GM03348 (cell line): ENCODE results near the gene HSPA1A.
A peak's percentile ranks its signal among the peaks of the same experiment; 100 is the strongest.
"Not testable (repeated sequence)": the region's sequence is repeated elsewhere in the genome, so short reads cannot be mapped to it uniquely, and the experiment has no call there.

Experiments
- DNase-seq: peaks from one replicate; pipeline ENCODE4 v3.0.0; 2012; ENCODE audit warnings: low spot score

HSPA1A gene

DNA sequence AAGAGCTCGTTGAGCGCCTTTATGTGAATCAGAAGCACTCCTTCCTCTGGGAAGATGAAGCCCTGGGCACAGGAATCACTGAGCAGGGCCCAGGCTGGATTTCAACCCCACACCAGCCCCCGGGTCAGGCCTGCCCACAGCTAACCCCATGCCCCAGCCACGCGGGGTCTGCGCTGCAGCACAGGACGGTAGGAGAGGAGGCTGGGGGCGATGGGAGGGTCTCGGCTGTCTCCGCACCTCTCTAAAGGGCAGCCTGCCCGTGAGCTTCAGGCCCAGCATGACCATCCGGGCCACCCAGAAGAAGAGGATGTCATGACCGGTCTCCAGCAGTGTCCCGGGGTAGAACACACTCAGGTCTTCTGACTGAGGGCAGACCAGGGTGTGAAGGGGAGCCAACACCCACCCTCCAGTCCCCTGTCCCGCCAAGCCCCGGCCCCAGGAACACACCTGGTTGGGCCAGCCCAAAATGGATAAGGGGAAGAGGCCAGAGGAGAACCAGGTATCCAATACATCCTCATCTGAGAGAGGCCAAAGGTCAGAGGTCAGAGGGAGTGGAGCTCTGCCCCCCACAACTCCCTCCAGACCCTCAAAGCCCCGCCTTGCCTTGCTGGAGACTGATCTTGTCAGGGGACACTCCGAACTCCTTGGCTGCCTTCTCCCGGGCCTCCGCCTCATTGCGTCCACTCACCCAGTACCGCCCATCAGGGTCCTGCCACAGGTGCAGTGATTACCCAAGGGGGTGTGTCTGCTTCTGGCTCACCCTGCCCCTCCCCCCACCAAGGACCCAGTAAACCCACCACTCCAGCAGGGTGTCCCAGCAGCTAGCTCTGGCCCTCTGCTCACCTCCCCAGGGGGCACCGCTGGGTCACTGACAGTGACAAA, 33.9 kb upstream of the HSPA1A start:
- no peak for DNase-seq

DNA sequence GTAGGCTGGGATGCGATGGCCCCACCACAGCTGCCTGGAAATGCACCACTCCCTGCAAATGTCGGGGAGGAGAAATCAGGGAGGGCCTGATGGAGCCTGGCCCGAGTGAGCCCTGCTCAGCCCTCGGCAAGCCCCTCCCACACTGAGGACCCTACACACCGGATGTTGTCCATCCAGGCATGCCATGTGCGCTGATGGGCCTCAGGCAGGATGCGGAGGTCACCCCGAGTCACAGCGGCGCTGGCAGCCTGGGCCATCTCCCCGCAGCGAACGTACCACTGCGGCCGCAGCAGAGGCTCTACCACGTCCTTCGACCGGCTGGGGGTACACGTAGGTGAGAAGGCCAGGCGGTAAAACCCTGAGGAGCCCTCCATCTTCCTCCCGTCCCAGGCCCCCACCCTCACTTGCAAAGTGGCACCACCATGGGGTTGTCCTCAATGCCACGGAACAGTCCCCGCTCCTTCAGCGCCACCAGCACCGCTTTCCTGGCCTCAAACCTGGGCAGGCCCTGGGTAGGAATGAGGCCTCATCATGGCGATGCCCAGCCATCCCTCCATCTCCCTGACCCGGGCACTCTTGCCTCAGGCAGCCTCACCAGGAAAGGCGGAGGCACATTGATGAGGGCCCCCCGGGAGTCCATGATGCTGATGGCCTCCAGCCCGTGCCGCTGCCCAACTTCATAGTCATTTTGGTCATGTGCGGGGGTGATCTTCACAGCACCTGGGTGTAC, 33.1 kb upstream of the HSPA1A start:
- DNase-seq = no peak

DNA sequence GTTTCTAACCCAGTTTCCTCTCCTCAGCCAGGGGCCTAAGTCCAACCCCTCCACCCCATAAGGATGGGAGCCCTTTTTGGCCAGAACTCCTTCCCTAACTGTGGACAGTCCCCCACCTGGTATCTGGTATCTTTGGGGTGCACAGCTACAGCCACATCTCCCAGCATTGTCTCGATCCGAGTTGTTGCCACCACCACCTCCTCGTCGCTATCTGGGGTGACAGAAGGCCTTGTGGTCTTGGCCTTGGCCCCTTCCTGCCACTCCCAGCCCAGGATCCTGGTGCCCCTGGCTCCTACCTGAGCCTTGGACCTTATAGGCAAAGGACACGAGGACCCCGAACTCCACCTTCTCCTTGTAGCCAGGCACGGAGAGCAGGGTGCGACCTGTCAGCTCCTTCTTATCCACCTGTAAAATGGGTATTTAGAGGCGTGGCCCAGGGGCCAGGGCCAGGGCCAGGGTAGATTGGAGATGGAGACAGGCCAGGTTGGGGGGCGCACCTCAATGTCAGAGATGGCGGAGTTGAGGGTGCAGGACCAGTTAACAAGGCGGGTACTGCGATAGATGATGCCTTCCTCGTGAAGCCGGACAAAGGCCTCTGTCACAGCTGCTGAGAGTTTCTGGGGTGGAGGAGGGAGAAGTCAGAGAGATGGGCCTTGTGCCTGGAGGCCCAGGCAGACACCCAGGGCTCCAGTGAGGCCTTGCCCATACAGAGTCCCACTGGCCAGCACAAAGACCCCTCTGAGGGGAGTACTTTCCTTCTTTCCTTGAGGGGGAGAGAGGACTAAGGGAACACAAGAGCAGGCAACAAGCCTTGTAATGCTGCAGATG, 31.0 kb upstream of the HSPA1A start:
- DNase-seq = no peak

DNA sequence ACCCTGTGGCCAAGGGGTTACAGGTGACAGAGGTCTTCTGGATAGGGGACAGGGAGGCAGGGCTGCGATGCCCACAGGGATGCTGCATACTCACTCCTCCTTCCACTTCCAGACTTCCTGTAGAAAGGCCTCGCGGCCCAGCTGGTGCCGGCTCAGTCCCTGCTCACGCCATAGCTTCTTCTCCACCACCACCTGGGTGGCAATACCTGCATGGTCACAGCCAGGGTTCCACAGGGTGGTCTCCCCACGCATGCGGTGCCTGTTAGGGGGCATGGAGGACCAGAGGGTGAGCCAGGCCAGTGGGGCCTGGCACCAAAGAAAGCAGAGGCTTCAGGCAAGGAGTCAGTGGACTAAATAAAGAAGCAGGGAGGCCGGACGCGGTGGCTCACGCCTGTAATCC, 29.9 kb upstream of the HSPA1A start:
- DNase-seq = no peak

DNA sequence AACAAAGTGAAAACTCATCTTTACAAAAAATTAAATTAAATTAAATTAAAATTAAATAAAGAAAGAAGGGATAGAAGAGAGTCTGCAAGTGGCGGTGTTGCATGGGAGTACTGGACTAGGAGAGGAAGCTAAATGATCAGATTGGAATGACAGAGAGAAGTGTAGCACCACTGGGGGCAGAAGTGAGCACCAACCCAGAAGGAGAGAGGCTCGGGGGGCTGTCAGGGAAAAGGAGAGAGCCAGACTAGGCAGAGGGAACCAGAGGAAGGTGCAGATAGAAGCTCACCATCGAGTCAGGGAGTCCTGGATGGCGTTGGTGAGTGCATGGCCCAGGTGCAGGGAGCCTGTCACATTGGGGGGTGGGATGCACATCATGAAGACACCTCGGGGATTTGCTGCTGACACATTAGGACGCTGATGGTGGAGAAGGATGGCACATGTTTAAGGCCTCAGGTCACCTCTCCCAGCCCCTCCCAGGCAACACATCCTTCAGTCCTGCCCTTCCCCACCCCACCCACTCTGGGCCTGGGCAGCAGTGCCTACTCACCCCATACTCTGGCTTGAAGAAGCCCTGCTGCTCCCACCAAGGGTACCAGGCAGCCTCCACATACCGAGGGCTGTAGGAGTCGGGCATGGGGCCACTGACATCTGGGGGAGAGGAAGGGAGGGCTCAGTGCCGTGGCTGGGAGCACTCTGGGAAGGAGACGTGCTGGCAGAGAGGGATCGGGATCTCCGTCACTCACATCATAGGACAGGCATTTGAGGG, 23.8 kb upstream of the HSPA1A start:
- peak; percentile 82 for DNase-seq

DNA sequence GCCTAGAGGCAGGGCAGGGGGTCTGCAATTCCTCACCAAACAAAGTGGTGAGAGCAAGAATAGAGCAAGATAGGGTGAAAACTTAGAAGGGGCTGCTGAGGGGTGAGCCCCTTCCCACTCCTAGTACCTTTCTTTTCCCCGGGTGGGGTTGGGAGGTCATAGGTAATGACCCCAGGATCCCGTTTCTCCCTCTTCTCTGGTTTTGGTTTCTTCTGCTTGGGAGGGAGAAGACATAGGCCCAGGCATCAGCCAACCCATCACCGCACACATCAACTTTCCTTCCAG, 23.3 kb upstream of the HSPA1A start:
- no peak for DNase-seq

DNA sequence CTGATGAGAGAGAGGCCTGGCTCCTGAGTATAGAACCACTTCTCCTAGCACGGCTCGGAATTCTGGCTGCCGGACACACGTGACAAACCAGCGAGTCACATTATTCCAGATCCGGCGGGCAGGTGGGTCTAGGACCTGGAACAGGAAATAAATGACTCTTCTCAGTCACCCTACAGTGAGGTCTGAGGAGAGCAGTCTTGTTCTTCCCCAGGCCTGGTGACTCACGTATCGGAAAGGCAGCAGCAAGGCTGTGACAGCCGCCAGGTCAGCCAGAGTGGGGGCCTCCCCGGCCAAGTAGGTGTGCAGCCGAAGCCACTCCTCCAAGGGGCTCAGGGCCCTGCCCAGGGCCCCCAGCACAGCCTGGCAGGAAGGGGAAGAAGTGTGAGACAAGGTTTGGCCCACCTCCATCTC, 22.6 kb upstream of the HSPA1A start:
- DNase-seq = peak; percentile 14

DNA sequence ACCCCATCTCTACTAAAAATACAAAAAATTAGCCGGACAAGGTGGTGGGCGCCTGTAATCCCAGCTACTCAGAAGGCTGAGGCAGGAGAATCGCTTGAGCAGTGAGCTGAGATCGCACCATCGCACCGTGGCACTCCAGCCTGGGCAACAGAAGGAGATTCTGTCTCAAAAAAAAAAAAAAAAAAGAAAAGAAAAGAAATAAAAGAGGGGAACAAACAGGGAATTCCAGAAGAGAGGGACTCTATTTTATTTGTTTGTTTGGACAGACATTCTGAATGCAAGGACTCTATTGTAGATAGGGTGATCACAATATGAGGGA, 21.5 kb upstream of the HSPA1A start:
- not testable (repeated sequence) for DNase-seq

DNA sequence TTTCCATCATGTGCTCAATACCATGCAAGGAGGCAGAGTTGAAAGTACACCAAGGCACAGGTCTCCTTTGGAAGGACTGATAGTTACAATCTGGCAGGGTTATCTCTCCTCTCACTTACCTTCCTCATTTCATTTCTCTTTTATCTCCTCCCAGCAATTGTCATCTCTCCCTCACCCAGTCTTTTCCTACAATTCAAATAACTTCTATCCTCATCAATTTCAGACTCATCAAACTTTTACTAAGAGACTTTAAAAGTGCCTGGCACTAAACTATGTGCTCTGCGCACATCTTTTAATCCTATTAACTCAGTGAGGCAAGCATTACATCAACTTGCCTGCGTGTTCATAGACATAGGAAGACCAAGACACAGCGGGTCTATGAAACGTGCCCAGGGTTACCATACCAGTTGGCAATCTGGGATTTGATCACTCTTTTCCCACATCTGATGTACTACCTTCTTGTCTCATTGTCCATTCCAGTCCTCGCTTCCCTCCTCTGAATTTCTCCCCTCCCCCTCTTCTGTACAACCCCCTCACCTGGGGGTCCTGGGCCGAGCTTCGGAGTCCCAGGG, 21.0 kb upstream of the HSPA1A start:
- DNase-seq = peak; percentile 34

DNA sequence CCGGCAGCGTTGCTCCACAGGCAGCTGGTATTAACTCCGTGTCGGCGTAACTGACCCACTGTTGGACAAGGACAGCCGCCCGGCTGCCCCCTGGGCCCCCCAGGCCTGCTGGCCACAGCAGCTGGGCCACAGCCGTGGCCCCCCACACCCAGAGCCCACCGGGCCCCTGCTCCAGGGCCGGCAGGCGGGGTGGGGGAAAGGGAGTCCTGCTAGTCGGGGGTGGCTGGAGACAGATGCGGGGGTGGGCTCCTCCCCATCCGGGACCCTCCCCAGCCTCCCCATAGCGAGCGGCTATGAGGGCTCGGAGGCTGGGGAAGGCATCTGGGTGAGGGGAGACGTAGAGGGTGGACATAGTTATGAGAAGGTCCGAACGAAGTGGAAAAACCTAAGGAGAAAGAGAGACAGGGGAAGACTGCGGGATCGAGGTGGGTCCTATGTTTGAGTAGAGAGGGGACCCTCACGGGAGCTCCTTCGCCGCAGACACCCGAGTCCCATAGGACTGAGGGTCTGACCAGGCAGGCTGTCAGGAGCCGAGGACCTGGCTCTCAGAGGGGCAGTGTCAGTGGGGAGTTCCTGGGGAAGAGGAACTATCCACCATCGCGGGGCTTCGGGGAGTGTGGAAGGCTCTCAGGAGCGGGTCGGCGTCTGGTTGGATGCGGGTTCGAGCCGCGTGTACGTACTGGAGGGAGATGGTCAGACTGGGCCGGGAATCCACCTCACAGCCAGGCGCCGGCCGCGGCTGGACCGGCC, 20.3 kb upstream of the HSPA1A start:
- no peak for DNase-seq

DNA sequence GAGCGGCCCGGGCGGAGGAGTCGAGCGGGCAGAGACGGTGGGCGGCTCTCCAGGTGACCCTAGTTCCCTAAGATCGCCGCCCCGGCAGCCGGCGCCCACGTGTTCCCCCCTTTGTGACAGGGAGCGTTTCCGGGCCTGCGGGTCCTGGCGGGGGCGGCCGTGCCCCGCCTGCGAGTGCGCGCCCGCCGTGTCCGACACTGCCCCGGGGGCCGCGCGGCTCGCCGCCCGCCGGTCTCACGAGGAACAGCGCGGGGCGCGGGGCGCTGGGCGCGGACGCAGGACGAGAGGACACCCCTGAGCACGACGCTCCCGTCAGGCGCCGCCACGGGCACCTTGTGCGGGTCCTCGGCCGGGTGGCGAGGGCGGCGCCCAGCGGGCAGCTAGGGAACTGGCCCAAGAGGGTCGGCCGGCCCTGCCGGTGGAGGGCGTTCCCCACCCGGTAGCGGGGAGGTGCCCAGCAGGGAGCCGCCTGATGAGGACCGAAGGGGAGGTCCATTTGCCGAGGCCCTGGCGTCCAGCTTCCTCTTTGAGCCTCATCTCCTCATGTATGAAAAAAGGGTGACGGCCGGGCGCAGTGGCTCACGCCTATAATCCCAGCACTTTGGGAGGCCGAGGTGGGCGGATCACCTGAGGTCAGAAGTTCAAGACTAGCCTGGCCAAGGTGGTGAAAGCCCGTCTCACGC, 19.6 kb upstream of the HSPA1A start, which contains the start of gene VARS1:
Gene VARS1, minus strand, starts transcription at position 137 of the 683 bp plus-strand sequence. CDS start 535 bp downstream, outside the sequence.
- DNase-seq = peak; percentile 98

DNA sequence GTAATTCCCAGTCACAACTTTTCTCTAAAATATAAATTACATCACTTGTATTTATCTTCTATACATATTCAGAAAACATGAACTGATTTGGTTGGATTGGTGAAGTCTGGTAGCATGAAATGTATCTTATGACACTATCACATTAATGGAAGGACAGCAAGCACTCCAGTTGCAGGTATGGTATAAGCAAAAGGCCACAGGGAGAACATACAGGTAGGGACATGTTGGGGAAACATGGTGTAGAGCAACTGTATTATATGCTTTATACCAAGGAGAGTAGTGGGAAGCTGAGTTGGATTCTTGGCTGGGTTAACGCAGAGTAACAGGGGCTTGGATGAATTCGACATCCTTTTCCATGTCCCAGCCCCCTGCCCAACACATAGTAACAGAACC, 18.4 kb upstream of the HSPA1A start:
- DNase-seq = no peak

DNA sequence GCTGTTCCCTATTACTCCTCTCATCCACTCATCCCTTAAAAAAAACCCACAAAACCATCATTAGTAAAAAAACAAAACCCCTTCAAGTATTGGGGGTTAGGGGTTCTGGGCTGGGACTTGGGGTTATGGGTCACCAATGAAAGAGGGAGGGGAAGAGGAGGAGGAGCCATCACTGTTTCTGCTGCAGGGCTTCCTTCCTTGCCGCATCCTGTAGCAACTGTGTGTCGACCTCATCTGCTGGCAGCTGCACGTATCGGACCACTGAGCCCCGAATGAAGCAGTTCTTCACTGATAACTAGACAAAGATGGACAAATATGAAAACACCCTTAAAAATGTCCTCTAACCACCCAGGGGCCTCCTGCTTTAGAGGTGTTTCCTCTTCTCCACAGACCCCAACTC, 17.8 kb upstream of the HSPA1A start:
- no peak for DNase-seq

DNA sequence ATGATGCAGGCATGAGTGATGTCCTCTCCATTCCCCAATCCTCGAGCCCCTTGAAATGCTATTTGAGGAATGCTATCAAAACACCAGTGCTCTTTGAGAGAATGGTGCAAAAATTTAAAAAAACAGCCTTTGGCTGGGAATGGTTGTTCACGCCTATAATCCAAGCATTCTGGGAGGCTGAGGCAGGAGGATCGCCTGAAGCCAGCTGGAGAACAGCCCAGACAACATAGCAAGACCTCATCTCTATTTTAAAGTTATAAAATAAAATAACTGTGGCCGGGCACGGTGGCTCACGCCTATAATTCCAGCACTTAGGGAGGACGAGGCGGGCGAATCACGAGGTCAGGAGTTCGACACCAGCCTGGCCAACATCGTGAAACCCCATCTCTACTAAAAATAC, 15.6 kb upstream of the HSPA1A start:
- DNase-seq = no peak

DNA sequence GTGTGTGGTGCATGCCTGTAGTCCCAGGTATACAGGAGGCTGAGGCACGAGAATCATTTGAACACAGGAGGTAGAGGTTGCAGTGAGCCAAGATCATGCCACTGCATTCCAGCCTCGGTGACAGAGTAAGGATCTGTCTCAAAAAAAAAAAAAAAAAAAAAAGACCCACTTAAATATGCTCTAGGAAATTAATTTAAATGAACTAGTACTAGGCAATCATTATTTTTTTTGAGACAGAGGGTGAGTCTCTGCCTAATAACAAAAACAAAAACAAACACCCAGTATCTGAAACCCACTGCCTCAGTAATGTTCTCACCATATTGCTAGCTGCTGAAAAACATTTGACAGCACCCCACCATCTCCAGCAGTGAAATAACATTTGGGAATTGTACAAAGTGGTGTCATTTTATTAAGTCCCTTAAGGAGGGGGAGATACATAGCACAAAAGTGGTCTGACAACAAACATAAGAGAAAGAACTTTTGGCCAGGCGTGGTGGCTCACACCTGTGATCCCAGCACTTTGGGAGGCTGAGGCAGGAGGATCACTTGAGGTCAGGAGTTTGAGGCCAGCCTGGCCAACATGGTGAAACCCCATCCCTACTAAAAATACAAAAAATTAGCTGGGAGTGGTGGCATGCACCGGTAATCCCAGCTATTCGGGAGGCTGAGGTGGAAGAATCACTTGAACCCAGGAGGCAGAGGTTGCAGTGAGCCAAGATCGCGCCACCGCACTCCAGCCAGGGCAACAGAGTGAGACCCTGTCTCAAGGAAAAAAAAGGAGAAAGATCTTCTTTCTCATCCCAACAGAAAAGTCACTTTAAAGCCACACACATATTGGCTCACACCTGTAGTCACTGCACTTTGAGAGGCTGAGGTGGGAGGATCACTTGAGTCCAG, 14.1 kb upstream of the HSPA1A start:
- not testable (repeated sequence) for DNase-seq

DNA sequence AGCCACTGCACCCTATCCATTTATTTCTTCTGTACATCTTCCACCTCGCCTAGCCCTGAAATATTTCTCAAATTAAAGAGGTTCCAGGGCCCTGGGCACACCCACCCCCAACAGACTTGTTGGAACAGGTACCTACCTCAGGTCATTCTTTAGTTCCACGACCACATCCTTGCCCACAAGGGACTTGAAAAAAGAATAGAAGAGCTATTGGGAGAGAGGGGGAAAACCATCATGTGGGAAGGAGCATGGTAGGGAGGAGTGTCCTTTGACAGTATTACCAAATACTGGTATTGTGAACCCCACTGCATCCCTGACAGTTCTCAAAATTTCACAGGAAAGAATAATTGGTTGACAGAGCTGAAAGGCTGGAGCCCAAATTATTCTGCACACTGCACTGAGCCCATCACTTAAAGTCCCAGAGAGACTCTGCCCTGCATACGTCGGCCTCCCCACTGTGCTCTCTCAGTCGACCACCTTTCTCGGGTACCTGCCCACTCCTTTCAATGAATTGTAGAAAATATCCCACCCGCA, 9.3 kb upstream of the HSPA1A start:
- no peak for DNase-seq

DNA sequence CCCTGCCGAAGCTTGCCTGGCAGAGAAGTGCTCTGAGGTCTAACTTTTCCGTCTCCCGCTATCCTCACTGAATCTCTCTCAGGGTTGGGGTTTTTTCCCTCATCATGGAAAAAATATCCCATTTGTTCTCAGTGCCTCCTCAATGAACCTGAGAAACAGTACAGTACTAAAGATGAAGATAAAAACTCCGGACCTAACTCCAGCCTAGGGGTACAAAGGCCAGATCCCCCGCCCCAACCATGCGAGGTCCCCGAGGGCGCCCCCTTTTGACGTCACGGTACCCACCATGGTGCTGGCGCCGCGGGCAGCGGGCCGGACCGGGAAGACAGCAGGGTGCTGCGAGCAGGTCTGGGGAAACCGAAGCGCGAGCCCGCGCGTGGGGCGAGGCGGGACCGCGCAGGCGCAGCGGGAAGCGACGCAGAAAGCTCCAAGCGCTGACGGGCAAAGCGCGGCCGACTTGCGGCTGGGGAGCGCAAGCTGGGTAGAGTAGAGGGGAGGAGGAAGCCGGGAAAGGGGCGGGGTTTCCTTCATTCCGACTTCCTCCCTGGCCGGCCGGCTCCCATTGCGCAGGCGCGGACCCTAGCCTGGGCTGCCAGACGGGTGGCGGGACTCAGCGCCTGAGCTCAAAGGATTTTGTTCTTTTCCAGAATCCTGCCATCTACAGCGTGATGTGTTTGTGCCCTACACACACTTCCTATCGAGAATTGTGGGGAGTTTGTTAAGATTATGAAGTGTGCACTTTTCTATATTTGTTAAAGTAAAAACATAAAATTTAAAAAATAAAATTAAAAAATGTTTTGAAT, 8.7 kb upstream of the HSPA1A start, which contains the start of gene LSM2:
Gene LSM2, minus strand, starts transcription at position 497 of the 803 bp plus-strand sequence. Its CDS starts 209 bp downstream, at position 288.
- peak; percentile 99 for DNase-seq

DNA sequence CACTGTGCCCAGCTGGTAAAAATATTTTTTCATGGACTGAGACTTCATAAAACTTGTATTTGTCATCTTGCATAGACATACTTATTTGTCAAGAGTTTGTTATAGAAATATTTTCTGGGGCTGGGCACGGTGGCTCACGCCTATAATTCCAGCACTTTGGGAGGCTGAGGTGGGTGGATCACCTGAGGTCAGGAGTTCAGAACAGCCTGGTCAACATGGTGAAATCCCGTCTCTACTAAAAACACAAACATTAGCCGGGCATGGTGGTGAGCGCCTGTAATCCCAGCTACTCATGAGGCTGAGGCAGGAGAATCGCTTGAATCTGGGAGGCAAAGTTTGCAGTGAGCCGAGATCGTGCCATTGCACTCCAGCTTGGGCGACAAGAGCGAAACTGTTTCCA, 6.7 kb upstream of the HSPA1A start:
- not testable (repeated sequence) for DNase-seq
